GM18507 (cell line): ENCODE data around the gene DPEP2.
"Not testable (repeated sequence)": the region's sequence is repeated elsewhere in the genome, so short reads cannot be mapped to it uniquely, and the experiment has no call there.

Experiments used
- DNase-seq: peaks from one replicate; pipeline ENCODE4 v3.0.0; 2011; ENCODE audit warnings: low read depth; ENCODE audit not compliant: insufficient read length; ENCODE audit errors: extremely low spot score
- FAIRE-seq: peaks from 2 replicates; lab custom pipeline; 2011; peaks lifted over from hg19 to GRCh38; lab: Jason Lieb, UNC

The DPEP2 gene, protein sequence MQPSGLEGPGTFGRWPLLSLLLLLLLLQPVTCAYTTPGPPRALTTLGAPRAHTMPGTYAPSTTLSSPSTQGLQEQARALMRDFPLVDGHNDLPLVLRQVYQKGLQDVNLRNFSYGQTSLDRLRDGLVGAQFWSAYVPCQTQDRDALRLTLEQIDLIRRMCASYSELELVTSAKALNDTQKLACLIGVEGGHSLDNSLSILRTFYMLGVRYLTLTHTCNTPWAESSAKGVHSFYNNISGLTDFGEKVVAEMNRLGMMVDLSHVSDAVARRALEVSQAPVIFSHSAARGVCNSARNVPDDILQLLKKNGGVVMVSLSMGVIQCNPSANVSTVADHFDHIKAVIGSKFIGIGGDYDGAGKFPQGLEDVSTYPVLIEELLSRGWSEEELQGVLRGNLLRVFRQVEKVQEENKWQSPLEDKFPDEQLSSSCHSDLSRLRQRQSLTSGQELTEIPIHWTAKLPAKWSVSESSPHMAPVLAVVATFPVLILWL

DNA sequence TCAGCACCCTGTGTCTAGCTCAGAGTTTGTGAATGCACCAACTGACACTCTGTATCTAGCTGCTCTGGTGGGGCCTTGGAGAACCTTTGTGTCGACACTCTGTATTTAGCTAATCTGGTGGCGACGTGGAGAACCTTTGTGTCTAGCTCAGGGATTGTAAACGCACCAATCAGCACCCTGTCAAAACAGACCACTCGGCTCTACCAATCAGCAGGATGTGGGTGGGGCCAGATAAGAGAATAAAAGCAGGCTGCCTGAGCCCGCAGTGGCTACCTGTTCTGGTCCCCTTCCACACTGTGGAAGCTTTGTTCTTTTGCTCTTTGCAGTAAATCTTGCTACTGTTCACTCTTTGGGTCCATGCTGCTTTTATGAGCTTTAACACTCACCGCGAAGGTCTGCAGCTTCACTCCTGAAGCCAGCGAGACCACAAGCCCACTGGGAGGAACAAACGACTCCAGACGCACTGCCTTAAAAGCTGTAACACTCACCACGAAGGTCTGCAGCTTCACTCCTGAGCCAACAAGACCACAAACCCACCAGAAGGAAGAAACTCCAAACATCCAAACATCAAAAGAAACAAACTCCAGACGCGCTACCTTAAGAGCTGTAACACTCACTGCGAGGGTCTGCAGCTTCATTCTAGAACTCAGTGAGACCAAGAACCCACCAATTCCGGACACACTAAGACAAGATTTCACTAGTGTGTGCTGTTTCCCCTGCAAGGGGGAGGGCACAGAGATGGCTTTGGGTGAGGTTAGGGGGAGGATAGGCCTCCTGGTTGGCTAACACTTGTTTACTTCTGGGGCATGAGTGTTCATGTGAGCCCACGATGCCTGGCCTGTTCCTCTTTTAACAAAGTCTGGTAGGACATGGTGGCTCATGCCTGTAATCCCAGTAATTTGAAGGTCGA lies at the start of gene DPEP2:
Gene DPEP2 (minus strand): TSS at position 706 of the 910 bp plus-strand sequence. CDS start 6,272 bp downstream, outside the sequence.
- not testable (repeated sequence) for FAIRE-seq, DNase-seq

- no peak for DNase-seq
- FAIRE-seq: no peak
Measured at GRCh38 chr16:68047987-68048386, 48.7 kb upstream of the DPEP2 start.

DNA sequence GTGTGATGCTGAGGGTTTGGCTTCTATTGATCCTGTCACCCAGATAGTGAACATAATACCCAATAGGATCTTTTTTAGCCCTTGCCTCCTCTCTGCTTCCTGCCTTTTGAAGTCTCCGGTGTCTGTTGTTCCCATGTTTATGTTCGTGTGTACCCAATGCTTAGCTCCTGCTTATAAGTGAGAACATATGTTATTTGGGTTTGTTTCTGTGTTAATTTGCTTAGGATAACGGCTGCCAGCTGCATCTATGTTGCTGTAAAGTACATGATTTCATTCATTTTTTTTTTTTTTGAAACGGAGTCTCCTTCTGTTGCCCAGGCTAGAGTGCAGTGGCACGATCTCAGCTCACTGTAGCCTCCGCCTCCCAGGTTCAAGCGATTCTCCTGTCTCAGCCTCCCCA lies 46.8 kb upstream of the DPEP2 start:
- FAIRE-seq (no peak), DNase-seq (no peak)

DNA sequence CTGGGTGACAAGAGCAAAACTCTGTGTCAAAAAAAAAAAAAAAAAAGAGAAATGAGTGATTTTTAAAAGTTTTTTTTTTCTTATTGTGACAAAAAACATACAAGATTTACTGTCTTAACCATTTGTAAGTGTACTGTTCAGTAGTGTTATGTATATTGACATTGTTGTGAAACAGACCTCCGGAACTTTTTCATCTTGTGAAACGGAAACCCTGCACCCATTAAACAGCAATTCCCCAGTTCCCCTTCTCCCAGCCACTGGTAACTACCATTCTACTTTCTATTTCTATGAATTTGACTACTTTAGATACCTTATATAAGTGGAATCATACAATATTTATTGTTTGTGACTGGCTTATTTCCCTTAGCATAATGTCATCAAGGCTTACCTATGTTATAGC lies 42.5 kb upstream of the DPEP2 start:
- DNase-seq (no peak), FAIRE-seq (no peak)

DNA sequence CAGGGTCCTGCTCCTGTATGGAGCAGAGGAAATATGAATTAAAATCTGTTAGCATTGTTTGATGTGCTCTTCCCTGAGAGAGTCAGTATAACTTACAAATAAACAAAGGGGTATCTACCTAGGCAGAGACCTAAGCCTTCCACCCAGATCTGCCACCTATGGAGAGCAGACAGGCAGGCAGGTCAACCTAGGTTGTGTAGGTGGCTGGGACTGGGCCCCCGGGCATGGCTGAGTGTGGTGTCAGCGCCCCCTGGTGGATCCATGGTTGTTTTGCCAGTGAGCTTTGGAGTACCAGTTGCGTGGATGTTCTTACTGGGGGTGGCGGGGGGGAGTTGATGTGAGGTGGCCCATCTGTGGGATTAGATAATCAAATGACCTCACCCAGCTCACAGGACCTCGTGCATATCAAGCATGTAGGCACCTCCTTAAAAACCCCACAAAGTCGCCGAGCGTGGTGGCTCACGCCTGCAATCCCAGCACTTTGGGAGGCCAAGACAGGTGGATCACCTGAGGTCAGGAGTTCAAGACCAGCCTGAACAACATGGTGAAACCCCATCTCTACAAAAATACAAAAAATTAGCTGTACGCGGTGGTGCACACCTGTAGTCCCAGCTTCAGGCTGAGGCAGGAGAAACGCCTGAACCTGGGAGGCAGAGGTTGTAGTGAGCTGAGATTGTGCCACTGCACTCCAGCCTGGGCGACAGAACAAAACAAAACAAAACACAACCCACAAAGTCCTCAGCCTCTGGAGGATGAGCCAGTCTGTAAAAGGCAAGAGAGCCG lies 41.4 kb upstream of the DPEP2 start:
- DNase-seq: peak; percentile 77
- FAIRE-seq: peak; percentile 87

GRCh38 chr16:68037841-68038597 lies 38.7 kb upstream of the DPEP2 start:
- peak; percentile 35 for FAIRE-seq
- DNase-seq: no peak

DNA sequence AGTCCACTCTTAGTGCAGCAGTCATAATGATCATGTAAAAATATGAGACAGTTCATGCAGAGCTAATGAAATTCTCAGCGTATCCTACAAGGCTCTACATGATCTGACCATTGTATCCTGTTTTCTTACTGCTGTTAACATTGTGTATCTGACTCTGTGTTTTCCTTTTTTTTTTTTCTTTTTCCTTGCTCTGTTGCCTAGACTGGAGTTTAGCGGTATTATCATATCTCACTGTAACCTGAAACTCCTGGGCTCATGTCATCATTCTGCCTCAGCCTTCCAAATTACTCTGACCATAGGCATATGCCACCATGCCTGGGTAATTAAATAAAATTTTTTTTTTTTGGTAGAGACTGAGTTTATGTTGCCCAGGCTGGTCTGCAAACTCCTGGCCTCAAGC lies 35.9 kb upstream of the DPEP2 start:
- no peak for FAIRE-seq
- no peak for DNase-seq

DNA sequence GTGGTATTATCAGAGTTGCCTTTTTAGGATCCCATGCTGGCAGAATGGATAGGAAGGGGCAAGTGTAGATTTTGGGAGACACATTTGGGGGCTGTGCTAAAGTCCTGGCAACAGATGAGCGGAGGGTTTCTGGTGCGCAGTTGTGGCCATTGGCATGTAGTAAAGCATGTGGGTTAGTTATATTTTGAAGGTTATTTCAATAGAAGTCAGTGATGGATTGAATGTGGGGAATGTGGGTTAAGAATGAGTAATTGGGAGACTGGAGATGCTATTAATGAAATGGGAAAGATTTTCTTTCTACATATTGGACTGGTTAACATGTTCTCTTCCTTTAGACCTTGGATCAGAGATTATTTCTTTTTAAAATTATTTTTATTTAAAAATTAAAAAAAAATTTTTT lies 33.8 kb upstream of the DPEP2 start:
- FAIRE-seq (no peak), DNase-seq (no peak)

DNA sequence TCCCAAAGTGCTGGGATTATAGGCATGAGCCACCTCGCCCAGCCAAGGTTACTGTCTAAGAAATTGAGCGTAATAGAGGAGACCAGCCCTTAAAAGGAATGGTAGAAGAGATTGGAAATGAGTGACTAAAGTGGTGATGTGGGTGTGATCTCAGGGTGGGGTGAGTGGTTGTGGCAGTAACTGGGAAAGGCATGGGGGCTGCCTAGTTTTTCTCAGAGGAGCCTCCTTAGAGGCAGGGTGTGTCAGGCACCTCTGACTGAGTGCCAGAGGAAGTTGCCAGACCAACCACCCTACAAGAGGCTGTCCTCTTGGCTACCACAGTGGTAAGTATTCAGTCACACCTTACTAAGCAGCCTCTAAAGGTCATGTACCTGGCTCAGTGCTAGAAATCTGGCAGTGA lies 32.7 kb upstream of the DPEP2 start:
- no peak for FAIRE-seq
- DNase-seq: no peak

DNA sequence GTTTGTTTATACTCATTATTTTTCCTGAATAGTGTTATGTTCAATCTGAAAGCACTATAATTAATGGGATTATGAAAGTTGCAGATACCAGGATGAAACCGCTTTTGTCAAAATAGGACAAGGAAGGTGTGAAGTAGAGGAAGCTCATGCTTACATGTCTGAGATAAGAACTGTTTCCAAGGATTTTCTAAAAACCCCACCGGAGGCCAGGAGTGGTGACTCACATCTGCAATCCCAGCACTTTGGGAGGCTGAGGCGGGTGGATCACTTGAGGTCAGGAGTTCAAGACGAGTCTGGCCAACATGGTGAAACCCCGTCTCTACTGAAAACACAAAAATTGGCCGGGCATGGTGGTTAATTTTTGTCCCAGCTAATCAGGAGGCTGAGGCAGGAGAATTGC lies 30.8 kb upstream of the DPEP2 start:
- not testable (repeated sequence) for DNase-seq, FAIRE-seq

GRCh38 chr16:68028996-68029395 lies 29.7 kb upstream of the DPEP2 start:
- DNase-seq: no peak
- no peak for FAIRE-seq

- FAIRE-seq: peak; percentile 70
- DNase-seq: peak; percentile 82
Measured at GRCh38 chr16:68022728-68023537, 23.6 kb upstream of the DPEP2 start, which contains the start of the genes DDX28 and DUS2. Gene DDX28, minus strand, starts transcription at chr16:68023232. Its CDS starts 30 bp downstream, at chr16:68023202. Gene DUS2, plus strand, starts transcription at chr16:68023284. Its CDS starts 14,740 bp downstream, at chr16:68038024.

GRCh38 chr16:68022278-68022727 lies 23.0 kb upstream of the DPEP2 start:
- no peak for FAIRE-seq
- DNase-seq: no peak

- FAIRE-seq (no peak), DNase-seq (no peak)
Measured at GRCh38 chr16:68021490-68021889, 22.2 kb upstream of the DPEP2 start.

DNA sequence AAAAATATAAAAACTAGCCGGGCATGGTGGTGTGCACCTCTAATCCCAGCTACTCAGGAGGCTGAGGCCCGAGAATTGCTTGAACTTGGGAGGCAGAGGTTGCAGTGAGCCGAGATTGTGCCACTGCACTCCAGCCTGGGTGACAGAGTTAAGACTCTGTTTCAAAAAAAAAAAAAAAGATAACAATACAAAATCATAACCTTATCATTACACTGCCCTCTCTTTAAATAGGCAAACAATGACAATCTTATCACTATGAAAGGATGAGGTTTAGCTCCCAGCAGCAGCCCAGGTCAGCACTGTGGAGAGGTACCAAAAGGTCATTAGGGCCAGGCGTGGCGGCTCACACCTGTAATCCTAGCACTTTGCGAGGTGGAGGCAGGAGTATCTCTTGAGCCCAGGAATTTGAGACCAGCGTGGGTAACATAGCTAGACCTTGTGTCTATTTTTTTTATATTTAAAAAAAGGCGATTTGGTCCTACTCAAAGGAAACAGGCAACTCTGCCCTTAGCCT lies 19.9 kb upstream of the DPEP2 start:
- FAIRE-seq: no peak

DNA sequence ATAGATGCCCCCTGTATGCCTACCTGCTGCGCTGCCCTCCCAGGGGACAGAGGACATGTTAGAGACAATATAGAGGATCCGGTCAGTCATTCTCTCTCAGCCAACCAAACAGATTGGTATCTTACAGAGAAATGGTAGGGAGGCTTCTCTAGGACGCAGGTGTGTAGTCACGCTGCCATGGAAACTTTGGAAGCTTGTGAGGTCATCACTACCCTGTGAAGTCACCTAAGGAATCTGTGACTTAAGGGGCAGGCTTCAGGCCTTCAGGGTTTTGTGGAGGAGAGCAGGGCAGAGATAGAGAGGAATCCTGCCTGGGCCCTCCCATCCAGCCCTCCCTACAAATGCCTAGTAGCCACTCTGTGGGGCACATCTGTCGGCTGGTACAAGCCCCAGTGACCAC lies 16.4 kb upstream of the DPEP2 start, which contains the start of gene DPEP2NB:
Gene DPEP2NB (minus strand): TSS at position 231 of the 400 bp plus-strand sequence. CDS start 141 bp downstream, at position 90.
- no peak for FAIRE-seq
- no peak for DNase-seq

More for the DNA sequence above, 19.9 kb upstream of the DPEP2 start:
- DNase-seq: no peak

GRCh38 chr16:68013440-68013839 lies 14.2 kb upstream of the DPEP2 start:
- FAIRE-seq (no peak), DNase-seq (no peak)
